ENCODE results near the gene FAM184A.
A peak's percentile ranks its signal among the peaks of the same experiment; 100 is the strongest.

Gene FAM184A

DNA sequence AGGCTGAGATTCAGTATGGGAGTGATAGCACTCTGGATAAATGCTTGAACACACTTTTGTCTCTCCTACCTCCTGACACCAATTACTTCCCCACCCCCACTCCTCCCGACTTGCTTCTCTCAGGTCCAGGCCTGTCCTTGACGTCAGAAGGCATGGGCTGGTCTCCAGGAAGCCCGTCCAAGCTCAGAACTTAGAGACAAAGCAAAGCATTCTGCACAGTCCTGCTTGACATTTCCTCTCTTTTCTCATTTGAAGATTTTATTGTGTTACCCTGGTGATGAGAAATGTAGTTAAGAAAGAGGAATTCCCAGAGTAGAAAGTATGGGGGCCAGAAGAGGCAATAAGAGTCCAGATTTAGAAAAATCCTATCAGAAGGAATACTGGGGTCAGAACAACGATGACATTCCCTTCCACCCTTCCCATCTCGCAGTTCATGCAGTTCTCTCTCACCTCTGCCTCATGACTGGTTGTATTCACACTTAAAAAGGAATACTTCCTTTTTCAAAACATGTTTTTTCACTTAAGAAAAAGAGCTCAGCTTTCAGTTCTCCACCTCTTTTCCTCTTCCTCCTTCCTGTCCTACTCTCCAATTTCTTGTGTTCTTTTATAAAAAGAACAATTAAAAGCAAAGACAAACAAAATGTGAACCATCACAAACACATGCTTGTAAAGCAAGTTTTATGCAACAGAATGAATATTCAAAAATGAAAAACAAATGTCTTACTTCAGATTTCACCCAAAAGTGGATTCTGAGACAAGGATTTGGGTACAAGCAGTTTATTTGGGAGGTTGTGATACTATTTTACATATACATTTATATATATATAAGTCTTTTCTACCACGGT is 18.5 kb upstream of the FAM184A start:
- no peak for DNase-seq

- no peak for DNase-seq
These were observed 11.8 kb upstream of the FAM184A start for GRCh38 chr6:119090256-119090655.

DNA sequence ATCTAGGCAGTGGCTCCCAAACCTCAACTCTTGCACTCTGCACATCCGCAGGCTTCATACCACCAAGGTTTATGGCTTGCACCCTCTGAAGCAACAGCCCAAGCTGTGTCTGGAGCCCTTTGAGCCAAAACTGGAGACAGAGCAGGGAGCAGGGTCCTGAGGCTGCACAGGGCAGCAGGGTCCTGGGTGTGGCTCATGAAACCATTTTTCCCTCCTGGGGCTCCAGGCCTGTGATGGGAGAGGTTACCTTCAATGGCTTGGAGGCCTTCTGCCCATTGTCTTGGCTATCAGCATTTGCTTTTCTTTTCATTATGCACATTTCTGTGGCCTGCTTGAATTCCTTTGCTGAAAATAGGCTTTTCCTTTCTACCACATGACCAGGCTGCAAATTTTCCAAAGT is 6.3 kb upstream of the FAM184A start:
- no peak for DNase-seq

DNA sequence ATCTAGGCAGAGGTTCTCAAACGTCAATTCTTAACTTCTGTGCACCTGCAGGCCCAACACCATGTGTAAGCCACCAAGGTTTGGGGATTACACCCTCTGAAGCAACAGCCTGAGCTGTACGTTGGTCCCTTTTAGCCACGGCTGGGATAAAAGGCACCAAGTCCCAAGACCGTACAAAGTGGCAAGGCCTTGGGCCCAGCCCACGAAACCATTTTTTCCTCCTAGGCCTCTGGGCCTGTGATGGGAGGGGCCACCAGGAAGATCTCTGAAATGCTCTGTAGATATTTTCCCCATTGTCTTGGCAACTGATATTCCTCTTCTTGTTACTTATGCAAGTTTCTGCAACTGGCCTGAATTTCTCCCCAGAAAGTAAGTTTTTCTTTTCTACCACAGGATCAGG is 4.5 kb upstream of the FAM184A start:
- no peak for DNase-seq

DNA sequence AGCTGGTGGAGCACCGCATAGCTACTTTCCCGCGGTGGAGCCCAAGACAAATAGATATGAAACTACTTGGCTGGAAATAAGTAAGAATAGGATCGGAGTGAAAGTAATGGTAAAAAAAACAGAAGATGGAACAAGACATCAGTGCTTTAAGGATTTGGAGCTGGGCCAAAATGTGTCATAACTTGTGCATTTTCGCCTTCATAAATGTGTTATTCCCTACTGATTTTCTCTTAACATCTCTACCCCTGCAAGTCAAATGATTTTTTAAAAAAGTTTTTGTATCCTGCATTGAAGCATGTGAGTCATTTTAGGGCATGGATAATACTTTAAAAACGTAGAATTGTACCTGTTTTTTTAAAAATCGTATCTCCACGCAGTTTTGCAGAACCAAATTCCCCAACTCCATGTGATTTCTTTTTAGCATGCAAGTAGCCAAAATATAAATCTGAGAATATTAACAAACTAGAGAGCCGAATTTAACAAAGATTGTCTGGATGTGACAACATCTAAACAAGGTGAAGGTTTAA is 882 bp upstream of the FAM184A start:
- no peak for DNase-seq

- peak; percentile 52 to 57 for DNase-seq
These were observed 655 bp downstream of the FAM184A start for GRCh38 chr6:119077643-119078375.

DNA sequence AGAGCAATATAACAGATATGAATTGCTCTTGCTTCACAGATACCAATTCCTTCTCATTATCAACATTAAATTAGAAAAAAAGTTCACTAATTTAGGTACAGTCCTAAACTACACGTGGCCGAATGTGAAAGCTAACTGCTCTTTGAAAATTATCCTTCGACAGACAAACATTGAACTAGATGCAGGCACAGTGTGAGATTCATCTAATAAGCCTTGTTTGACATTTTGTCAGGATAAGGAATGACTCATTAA is 1.1 kb downstream of the FAM184A start:
- DNase-seq: no peak

GRCh38 chr6:119076576-119077390 is 1.7 kb downstream of the FAM184A start:
- peak in 1 of 2 donors; percentile 27 for DNase-seq

DNA sequence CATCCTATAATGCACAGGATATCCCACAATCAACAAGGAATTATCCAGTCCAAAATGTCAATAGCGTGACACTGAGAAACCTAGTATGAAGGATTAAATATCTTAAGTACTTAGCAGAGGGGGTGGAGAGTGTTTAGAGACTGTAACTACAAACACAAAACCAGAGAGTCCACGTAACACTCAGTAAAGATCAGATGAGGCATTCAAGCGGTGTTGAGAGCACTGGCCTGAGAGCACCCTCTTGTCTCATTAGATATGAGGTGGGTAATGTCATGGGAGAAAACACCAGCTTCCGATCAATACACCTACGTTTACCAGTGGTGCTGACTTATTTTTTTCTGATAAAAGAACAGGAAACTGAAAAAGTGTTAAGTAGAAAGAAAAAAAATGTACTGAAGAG is 2.3 kb downstream of the FAM184A start:
- DNase-seq: peak in 1 of 2 donors; percentile 40

- no peak for DNase-seq
These were observed 3.1 kb downstream of the FAM184A start for GRCh38 chr6:119075200-119075981.

GRCh38 chr6:119073307-119074051 is 5.0 kb downstream of the FAM184A start:
- DNase-seq: no peak

GRCh38 chr6:119071576-119071975 is 6.9 kb downstream of the FAM184A start:
- no peak for DNase-seq

DNA sequence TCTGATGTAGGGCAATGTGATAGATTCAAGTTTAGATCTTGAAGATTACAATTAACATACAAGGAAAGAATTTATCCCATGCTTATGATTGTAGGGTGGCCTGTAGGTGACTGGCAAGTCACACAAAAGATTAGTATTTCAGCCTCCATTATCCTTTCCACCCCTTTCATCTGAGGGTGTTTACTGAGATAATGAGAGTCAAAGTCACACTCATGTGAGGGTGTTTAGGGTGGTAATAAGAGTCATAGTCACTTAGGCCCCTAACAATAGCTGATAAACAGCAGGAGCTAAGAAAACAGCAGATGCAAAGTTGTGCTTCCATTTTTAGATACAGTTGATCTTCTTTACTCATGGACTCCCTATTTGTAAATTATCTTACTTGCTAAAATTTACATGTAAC is 11.4 kb downstream of the FAM184A start:
- DNase-seq: no peak

- no peak for DNase-seq
These were observed 11.9 kb downstream of the FAM184A start for GRCh38 chr6:119066517-119066916.

GRCh38 chr6:119065955-119066354 is 12.5 kb downstream of the FAM184A start:
- DNase-seq: no peak

DNA sequence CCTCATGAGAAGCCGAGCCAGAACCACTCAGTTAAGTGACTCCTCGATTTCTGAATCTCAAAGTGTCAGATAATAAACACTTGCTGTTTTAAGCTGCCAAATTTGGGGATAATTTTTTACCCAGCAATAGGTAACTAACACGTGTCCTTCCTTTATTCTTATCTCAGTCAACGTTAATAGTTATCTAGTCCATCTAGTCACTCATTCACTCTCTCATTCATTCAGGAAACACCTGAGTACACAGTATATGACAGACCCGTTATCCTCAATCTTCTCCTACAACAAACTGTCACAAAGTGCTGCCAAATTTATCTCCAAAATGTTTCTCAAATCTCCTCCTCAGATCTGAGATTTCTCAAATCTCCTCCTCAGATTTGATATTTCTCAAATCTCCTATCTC is 13.1 kb downstream of the FAM184A start:
- no peak for DNase-seq

DNA sequence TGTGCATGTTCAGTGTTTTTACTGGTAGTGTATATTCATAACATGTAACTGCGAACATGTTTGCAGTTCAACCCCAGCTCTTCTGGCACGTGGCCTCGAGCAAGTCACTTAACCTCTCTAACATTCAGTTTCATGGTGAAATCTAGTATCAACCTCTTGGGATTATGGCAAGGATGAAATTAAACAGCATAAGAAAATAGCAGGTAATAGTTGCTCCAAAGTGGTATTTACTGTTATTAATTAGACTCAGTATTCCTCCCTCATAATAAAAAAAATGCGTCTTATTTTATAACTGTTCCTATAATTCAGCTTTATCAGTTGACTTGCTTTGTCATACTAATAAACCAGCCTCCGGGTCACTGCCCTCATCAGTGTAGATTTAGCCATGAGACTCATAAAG is 15.0 kb downstream of the FAM184A start:
- no peak for DNase-seq

DNA sequence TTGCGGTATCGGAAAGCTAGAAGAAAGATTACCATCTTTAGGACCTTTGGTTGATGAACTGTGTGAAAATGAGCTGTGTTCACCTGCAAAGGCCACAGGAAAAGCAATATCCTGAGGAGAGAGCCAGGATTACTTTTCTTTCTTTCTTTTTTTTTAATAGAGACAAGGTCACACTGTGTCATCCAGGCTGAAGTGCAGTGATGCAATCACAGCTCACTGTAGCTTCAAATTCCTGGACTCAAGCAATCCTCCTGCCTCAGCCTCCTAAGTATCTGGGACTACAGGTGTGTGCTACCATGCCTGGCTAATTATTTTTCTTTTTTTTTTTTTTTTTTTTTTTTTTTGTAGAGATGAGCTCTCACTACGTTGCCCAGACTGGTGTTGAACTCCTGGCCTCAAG is 17.2 kb downstream of the FAM184A start:
- no peak for DNase-seq

DNA sequence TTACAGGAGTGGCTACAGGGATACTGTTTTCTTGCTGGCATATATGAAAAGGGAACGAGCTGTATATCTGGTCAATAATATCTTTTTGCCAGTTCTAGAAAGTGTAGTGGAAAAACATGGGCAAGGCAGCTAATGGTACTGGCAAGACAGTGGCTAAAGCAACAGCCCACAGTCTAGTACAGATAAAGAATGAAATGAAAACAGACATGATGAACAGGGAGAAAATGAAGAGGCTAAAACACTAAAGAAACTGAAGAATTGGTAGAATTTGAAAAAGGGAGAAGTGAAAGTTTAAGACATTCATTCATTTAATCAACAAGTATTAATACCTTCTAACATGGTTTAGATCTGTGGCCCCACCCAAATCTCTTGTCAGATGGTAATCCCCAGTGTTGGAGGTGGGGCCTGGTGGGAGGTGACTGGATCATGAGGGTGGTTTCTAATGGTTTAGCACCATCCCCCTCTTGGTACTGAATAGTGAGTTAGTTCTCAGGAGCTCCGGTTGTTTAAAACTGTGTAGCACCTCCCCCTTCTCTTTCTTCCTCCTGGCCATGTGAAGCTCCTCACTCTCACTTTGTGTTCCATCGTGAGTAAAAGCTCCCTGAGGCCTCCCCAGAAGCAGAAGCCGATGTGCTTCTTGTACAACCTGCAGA is 18.1 kb downstream of the FAM184A start:
- DNase-seq: no peak

GRCh38 chr6:119055069-119055468 is 23.4 kb downstream of the FAM184A start:
- DNase-seq: no peak

- no peak for DNase-seq
These were observed 25.5 kb downstream of the FAM184A start for GRCh38 chr6:119052987-119053386.
